PC-3 (cell line): ENCODE results near the gene SIRT2.
"Not testable (repeated sequence)": the region's sequence is repeated elsewhere in the genome, so short reads cannot be mapped to it uniquely, and the experiment has no call there.

Source experiments
- CTCF ChIP-seq: fragments of 300-600 bp; sonication (generic); conservative IDR thresholded peaks from 2 replicates; pipeline ENCODE4 v1.5.1; 2017; ENCODE audit warnings: antibody characterized with exemption, low read depth, mild to moderate bottlenecking, low read length
- EZH2phosphoT487 ChIP-seq: fragments of 300-600 bp; sonication (generic); IDR thresholded peaks from 2 replicates; pipeline ENCODE4 v1.6.1; 2018; ENCODE audit warnings: mild to moderate bottlenecking, antibody characterized with exemption, low read length, borderline replicate concordance

GRCh38 chr19:38884691-38885090, 14.7 kb downstream of the SIRT2 start:
- TF ChIP-seq CTCF, EZH2phosphoT487: not testable (repeated sequence)
